ENCODE results near the gene RNF181. TPM values are rescaled to one million over a fixed set of nuclear protein-coding genes. Genes with fewer than 3 reads are reported as not detected.

Gene RNF181
- total RNA-seq, 3 donors from 2014 or later, result 131 to 243 (median 161) TPM

Other genes with a start within 250 kb of the RNF181 start
- gene RETSAT, start 241.2 kb upstream of the RNF181 start, total RNA-seq, result 100 to 1,000 TPM in 2 of 3 donors, 10 to 100 TPM in 1; 96.4 to 534 (median 101) TPM
- 100 to 1,000 TPM in 1 of 3 donors, 10 to 100 TPM in 2; 42.9 to 149 (median 47.0) TPM for gene ELMOD3, start 241.0 kb upstream of the RNF181 start, total RNA-seq
- gene CAPG, start 185.4 kb upstream of the RNF181 start, total RNA-seq, result 100 to 1,000 TPM; 102 to 254 (median 109) TPM
- gene SH2D6, start 177.0 kb upstream of the RNF181 start, total RNA-seq, result not detected
- gene MAT2A, start 56.6 kb upstream of the RNF181 start, total RNA-seq, result 100 to 1,000 TPM; 180 to 263 (median 236) TPM
- gene GGCX, start 34.3 kb upstream of the RNF181 start, total RNA-seq, result 10 to 100 TPM; 26.7 to 35.1 (median 31.8) TPM
- gene VAMP8, start 18.2 kb upstream of the RNF181 start, total RNA-seq, result 100 to 1,000 TPM in 1 of 3 donors, 10 to 100 TPM in 2; 23.2 to 127 (median 55.7) TPM
- 10 to 100 TPM; 33.8 to 92.0 (median 50.8) TPM for gene VAMP5, start 11.3 kb upstream of the RNF181 start, total RNA-seq
- 10 to 100 TPM; 20.8 to 40.0 (median 22.6) TPM for gene TMEM150A, start 7.0 kb downstream of the RNF181 start, total RNA-seq
- 10 to 100 TPM; 13.9 to 26.6 (median 16.1) TPM for gene C2orf68, start 16.3 kb downstream of the RNF181 start, total RNA-seq
- 10 to 100 TPM; 53.6 to 71.7 (median 68.5) TPM for gene USP39, start 20.4 kb downstream of the RNF181 start, total RNA-seq
- 1 to 10 TPM in 1 of 3 donors, not detected in 2; 3.7 TPM for gene SFTPB, start 72.5 kb downstream of the RNF181 start, total RNA-seq
- 1 to 10 TPM; 2.0 to 2.6 (median 2.1) TPM for gene GNLY, start 98.6 kb downstream of the RNF181 start, total RNA-seq
- gene ATOH8, start 158.2 kb downstream of the RNF181 start, total RNA-seq, result 100 to 1,000 TPM in 1 of 3 donors, 10 to 100 TPM in 2; 20.8 to 167 (median 46.2) TPM